ENCODE measurements around the gene ALG8.
"Not testable (repeated sequence)": the region's sequence is repeated elsewhere in the genome, so short reads cannot be mapped to it uniquely, and the experiment has no call there.

ALG8 gene

GRCh38 chr11:78078218-78079167, 60.9 kb downstream of the ALG8 start:
- no peaks in the 10 kb centered on the region for H3K9me3 ChIP-seq (ENCODE audit: insufficient read depth, low read depth, low read length)
- 0 out of 2 replicates have a peak, but pooled peaks cover 7% of the 10 kb centered on the region for H3K4me1 ChIP-seq (ENCODE audit: insufficient read depth, low read length)
- peak overlapping the region; percentile 98 for H3K4me3 ChIP-seq (ENCODE audit: low read length)
- peak overlapping the region; percentile 92 for H3K9ac ChIP-seq (ENCODE audit: low read depth, low read length)
- no peaks in the 10 kb centered on the region; the same call in 1 of the 2 replicates for H3K36me3 ChIP-seq (ENCODE audit: insufficient read depth, low read depth, low read length)
- H3K27me3 ChIP-seq (ENCODE audit: insufficient read depth, low read length): no peaks in the 10 kb centered on the region
- no peak overlapping the region for H3K27ac ChIP-seq (ENCODE audit: low read length)

DNA sequence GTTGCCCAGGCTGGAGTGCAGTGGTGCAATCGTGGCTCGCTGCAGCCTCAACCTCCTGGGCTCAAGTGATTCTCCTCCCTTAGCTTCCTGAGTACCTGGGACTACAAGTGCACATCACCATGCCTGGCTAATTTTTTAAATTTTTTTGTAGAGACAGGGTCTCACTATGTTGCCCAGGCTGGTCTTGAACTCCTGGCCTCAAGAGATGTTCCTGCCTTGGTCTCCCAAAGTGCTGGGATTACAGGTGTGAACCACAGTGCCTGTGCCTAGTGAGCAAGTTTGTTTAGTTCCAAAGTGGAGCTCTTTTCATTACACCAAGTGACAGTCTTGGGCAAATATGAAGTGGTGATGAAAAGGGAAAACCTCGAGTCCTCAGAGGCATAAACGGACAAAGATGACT, 61.8 kb downstream of the ALG8 start:
- not testable (repeated sequence) for H3K9ac ChIP-seq (ENCODE audit: low read depth, low read length)

DNA sequence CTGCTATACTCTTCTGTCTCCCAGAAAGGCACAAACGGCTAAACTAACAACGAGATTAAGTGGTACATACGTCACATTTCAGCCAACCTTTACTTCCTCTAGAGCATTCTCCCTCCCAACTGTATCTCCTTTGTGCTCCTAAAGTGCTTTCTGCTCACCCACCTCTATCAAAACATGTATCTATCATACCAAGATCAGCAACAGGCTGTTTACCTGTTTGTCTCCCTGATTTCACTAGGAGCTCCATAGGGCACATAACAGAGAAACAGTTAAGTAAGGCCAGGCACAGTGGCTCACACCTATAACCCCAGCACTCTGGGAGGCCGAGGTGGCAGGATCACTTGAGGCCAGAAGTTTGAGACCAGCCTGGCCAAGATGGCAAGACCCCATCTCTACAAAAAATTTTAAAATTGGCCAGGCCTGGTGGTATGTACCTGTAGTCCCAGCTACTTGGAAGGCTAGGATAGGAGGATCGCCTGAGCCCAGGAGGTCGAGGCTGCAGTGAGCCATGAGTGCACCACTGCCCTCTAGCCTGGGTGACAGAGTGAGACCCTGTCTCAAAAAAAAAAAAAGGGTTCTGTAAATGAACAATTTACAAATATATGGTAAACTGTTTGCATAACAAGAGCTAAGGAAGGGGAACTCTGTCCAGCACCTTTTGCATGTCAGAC, 62.6 kb downstream of the ALG8 start:
- Histone ChIP-seq H3K4me1 (ENCODE audit: insufficient read depth, low read length) (0 out of 2 replicates have a peak, but pooled peaks cover 7% of the 10 kb centered on the region), H3K9me3 (ENCODE audit: insufficient read depth, low read depth, low read length) (no peaks in the 10 kb centered on the region), H3K36me3 (ENCODE audit: insufficient read depth, low read depth, low read length) (peaks cover 10% of the 10 kb centered on the region), H3K4me3 (ENCODE audit: low read length) (no peak overlapping the region), H3K9ac (ENCODE audit: low read depth, low read length) (no peak overlapping the region), H3K27ac (ENCODE audit: low read length) (no peak overlapping the region), H3K27me3 (ENCODE audit: insufficient read depth, low read length) (no peaks in the 10 kb centered on the region)

More for the DNA sequence above, 61.8 kb downstream of the ALG8 start:
- H3K27me3 ChIP-seq (ENCODE audit: insufficient read depth, low read length); H3K36me3 ChIP-seq (ENCODE audit: insufficient read depth, low read depth, low read length); H3K4me1 ChIP-seq (ENCODE audit: insufficient read depth, low read length); H3K9me3 ChIP-seq (ENCODE audit: insufficient read depth, low read depth, low read length); H3K27ac ChIP-seq (ENCODE audit: low read length): not testable (repeated sequence)
- peak overlapping the region; percentile 98; the same call in 1 of the 2 replicates for H3K4me3 ChIP-seq (ENCODE audit: low read length)

DNA sequence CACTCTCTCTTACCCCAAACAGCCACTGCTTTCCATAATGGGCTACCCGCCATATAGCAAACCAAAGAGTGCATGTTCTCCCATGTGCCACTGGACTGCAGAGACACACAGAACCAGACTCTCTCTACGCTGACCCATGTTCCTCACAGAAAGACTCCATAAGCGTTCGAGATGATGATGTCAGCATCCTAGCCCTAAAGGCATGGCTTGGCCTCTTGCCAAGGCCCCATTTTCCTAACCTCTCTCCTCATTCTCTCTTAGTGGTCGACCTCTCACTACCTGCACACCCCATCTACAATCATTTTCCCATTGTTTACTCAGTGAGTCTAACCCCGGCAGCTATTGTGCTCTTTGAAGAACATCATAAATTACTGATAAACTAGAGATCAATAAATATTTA, 64.7 kb downstream of the ALG8 start:
- Histone ChIP-seq H3K4me3 (ENCODE audit: low read length) (no peak overlapping the region), H3K27ac (ENCODE audit: low read length) (no peak overlapping the region), H3K4me1 (ENCODE audit: insufficient read depth, low read length) (0 out of 2 replicates have a peak, but pooled peaks cover 7% of the 10 kb centered on the region), H3K27me3 (ENCODE audit: insufficient read depth, low read length) (no peaks in the 10 kb centered on the region), H3K9ac (ENCODE audit: low read depth, low read length) (no peak overlapping the region), H3K36me3 (ENCODE audit: insufficient read depth, low read depth, low read length) (peaks cover 30% of the 10 kb centered on the region), H3K9me3 (ENCODE audit: insufficient read depth, low read depth, low read length) (no peaks in the 10 kb centered on the region)

GRCh38 chr11:78072455-78072854, 67.0 kb downstream of the ALG8 start:
- Histone ChIP-seq H3K4me1 (ENCODE audit: insufficient read depth, low read length) (no peaks in the 10 kb centered on the region), H3K36me3 (ENCODE audit: insufficient read depth, low read depth, low read length) (peaks cover 45% of the 10 kb centered on the region), H3K9me3 (ENCODE audit: insufficient read depth, low read depth, low read length) (no peaks in the 10 kb centered on the region)

GRCh38 chr11:78071717-78072116, 67.7 kb downstream of the ALG8 start:
- Histone ChIP-seq H3K9ac (ENCODE audit: low read depth, low read length) (no peak overlapping the region), H3K4me1 (ENCODE audit: insufficient read depth, low read length) (no peaks in the 10 kb centered on the region), H3K36me3 (ENCODE audit: insufficient read depth, low read depth, low read length) (peaks cover 48% of the 10 kb centered on the region), H3K9me3 (ENCODE audit: insufficient read depth, low read depth, low read length) (no peaks in the 10 kb centered on the region), H3K4me3 (ENCODE audit: low read length) (no peak overlapping the region), H3K27ac (ENCODE audit: low read length) (no peak overlapping the region), H3K27me3 (ENCODE audit: insufficient read depth, low read length) (no peaks in the 10 kb centered on the region)

More at GRCh38 chr11:78072455-78072854, 67.0 kb downstream of the ALG8 start:
- no peak overlapping the region for H3K4me3 ChIP-seq (ENCODE audit: low read length)
- no peaks in the 10 kb centered on the region for H3K27me3 ChIP-seq (ENCODE audit: insufficient read depth, low read length)
- H3K9ac ChIP-seq (ENCODE audit: low read depth, low read length): no peak overlapping the region
- no peak overlapping the region for H3K27ac ChIP-seq (ENCODE audit: low read length)

DNA sequence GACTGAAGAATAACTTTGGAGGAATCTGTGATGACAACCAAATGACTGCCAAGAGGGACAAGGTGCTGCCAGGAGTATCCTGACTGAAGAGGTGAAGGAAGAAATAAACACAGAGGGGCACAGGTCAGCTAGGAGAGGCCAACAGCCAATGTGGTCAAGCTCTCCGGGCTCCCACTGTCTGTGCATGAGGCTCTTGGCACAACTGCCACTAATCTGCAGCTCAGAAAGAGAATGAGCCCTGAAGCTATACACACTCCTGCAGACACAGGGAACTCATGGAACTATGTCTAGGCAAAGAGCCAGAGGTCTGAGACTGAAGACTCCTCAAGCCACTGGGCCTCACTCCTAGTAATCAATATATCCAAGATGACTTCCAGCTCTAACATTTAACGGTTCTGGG, 68.8 kb downstream of the ALG8 start:
- peaks cover 48% of the 10 kb centered on the region for H3K36me3 ChIP-seq (ENCODE audit: insufficient read depth, low read depth, low read length)
- H3K27ac ChIP-seq (ENCODE audit: low read length): no peak overlapping the region
- no peaks in the 10 kb centered on the region for H3K9me3 ChIP-seq (ENCODE audit: insufficient read depth, low read depth, low read length)
- H3K27me3 ChIP-seq (ENCODE audit: insufficient read depth, low read length): no peaks in the 10 kb centered on the region
- no peak overlapping the region for H3K9ac ChIP-seq (ENCODE audit: low read depth, low read length)
- H3K4me1 ChIP-seq (ENCODE audit: insufficient read depth, low read length): no peaks in the 10 kb centered on the region
- no peak overlapping the region for H3K4me3 ChIP-seq (ENCODE audit: low read length)

DNA sequence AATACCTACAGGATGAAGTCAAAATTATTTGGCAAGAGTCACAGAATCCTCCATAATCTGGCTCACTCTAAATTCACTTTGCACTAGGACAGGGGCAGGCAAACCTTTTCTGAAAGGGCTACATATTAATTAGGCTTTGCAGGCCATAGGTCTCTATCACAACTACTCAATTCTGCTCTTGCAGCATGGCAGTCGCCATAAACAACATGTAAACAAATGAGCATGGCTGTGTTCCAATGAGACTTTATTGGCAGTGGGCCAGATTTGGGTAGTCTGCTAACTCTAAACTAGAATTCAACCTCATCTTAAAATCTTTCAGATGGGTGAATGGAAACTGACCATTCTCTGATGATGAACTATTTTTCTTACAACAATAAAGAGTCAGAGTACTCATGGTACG, 70.0 kb downstream of the ALG8 start:
- H3K36me3 ChIP-seq (ENCODE audit: insufficient read depth, low read depth, low read length): peaks cover 48% of the 10 kb centered on the region
- H3K4me3 ChIP-seq (ENCODE audit: low read length): no peak overlapping the region
- no peaks in the 10 kb centered on the region for H3K27me3 ChIP-seq (ENCODE audit: insufficient read depth, low read length)
- no peaks in the 10 kb centered on the region for H3K9me3 ChIP-seq (ENCODE audit: insufficient read depth, low read depth, low read length)
- no peak overlapping the region for H3K9ac ChIP-seq (ENCODE audit: low read depth, low read length)
- no peak overlapping the region for H3K27ac ChIP-seq (ENCODE audit: low read length)
- H3K4me1 ChIP-seq (ENCODE audit: insufficient read depth, low read length): no peaks in the 10 kb centered on the region

GRCh38 chr11:78067704-78068103, 71.7 kb downstream of the ALG8 start:
- Histone ChIP-seq H3K36me3 (ENCODE audit: insufficient read depth, low read depth, low read length) (peaks cover 44% of the 10 kb centered on the region), H3K27ac (ENCODE audit: low read length) (no peak overlapping the region), H3K9ac (ENCODE audit: low read depth, low read length) (no peak overlapping the region), H3K27me3 (ENCODE audit: insufficient read depth, low read length) (no peaks in the 10 kb centered on the region), H3K9me3 (ENCODE audit: insufficient read depth, low read depth, low read length) (no peaks in the 10 kb centered on the region), H3K4me1 (ENCODE audit: insufficient read depth, low read length) (no peaks in the 10 kb centered on the region), H3K4me3 (ENCODE audit: low read length) (no peak overlapping the region)

DNA sequence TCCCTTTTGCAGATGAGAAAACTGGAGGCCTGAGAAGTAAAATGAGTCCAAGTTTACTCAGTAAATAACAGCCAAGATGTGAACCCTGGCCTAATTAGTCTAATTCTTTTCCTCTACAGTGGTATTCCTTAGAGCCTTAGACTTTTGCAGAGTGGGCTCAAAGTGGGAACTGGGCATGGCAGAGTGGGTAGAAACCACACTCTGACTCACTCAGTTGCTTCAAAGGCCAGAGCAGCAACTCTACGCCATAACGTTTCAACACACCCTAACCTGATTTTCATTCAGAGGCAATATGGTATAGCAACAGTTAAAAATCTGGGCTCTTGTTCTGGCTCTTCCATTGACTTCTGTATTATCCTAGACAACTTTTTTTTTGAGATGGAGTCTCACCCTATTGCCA, 73.0 kb downstream of the ALG8 start:
- H3K9ac ChIP-seq (ENCODE audit: low read depth, low read length): no peak overlapping the region
- H3K27ac ChIP-seq (ENCODE audit: low read length): no peak overlapping the region
- peaks cover 34% of the 10 kb centered on the region for H3K36me3 ChIP-seq (ENCODE audit: insufficient read depth, low read depth, low read length)
- H3K4me3 ChIP-seq (ENCODE audit: low read length): no peak overlapping the region
- no peaks in the 10 kb centered on the region for H3K4me1 ChIP-seq (ENCODE audit: insufficient read depth, low read length)
- no peaks in the 10 kb centered on the region for H3K9me3 ChIP-seq (ENCODE audit: insufficient read depth, low read depth, low read length)
- H3K27me3 ChIP-seq (ENCODE audit: insufficient read depth, low read length): no peaks in the 10 kb centered on the region

DNA sequence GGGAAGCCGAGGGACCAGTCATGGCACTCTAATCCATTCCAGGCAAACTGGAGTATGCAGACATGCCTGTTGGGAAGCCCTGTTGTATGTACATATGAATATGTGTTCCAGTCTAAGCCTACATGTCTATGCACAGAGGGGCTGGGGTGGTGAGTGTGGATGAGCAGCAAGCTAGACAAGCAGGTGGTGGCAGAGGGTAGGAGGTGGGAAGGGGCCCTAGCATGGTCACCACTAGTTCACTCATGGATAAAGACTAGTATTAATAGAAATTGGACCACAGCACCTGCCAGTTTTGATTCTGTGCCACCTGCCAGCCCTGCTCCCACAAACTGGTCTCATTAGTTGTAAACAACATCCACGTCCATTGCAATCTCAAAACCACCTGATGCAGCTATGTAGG, 74.2 kb downstream of the ALG8 start:
- H3K27ac ChIP-seq (ENCODE audit: low read length): no peak overlapping the region
- no peaks in the 10 kb centered on the region for H3K9me3 ChIP-seq (ENCODE audit: insufficient read depth, low read depth, low read length)
- H3K4me3 ChIP-seq (ENCODE audit: low read length): no peak overlapping the region
- H3K9ac ChIP-seq (ENCODE audit: low read depth, low read length): no peak overlapping the region
- no peaks in the 10 kb centered on the region for H3K27me3 ChIP-seq (ENCODE audit: insufficient read depth, low read length)
- H3K36me3 ChIP-seq (ENCODE audit: insufficient read depth, low read depth, low read length): peaks cover 23% of the 10 kb centered on the region
- no peaks in the 10 kb centered on the region for H3K4me1 ChIP-seq (ENCODE audit: insufficient read depth, low read length)
